GM12878 (cell line): Measurements from ENCODE around the gene RASIP1. TPM values are rescaled to one million over a fixed set of nuclear protein-coding genes. Genes with fewer than 3 reads are reported as not detected.

ENCODE experiments used
- CTCF ChIP-seq, 3 experiments: IDR thresholded peaks in 2 of 3; conservative IDR thresholded peaks in 1 of 3; 2 replicates each; pipeline ENCODE4 v1.5.1; 2011; ENCODE audit warnings: low read depth in 3 of 3, low read length in 3 of 3, mild to moderate bottlenecking in 3 of 3, control low read depth in 2 of 3, moderate library complexity in 2 of 3, inconsistent platforms in 1 of 3, mixed read lengths in 1 of 3; ENCODE audit not compliant: control insufficient read depth in 2 of 3, insufficient read depth in 1 of 3; ENCODE audit errors: extremely low read depth in 1 of 3
- HDGF ChIP-seq: fragments of 450-650 bp; IDR thresholded peaks from 2 replicates; pipeline ENCODE4 v1.6.1; 2016; ENCODE audit warnings: antibody characterized with exemption
- KAT2A ChIP-seq: conservative IDR thresholded peaks from 2 replicates; pipeline ENCODE4 v1.6.1; 2011; ENCODE audit warnings: low read depth, low read length; ENCODE audit not compliant: control insufficient read depth
- MTA3 ChIP-seq: IDR thresholded peaks from 2 replicates; pipeline ENCODE4 v1.6.1; 2012; ENCODE audit warnings: low read length, inconsistent platforms, borderline replicate concordance
- NKRF ChIP-seq: fragments of 450-650 bp; conservative IDR thresholded peaks from 2 replicates; pipeline ENCODE4 v1.6.1; 2017; ENCODE audit warnings: mild to moderate bottlenecking, moderate library complexity
- PAX8 ChIP-seq: fragments of 450-650 bp; IDR thresholded peaks from 2 replicates; pipeline ENCODE4 v1.6.1; 2017; ENCODE audit warnings: mild to moderate bottlenecking, moderate library complexity
- SKIL ChIP-seq: fragments of 450-650 bp; IDR thresholded peaks from 2 replicates; pipeline ENCODE4 v1.6.1; 2017; ENCODE audit warnings: mild to moderate bottlenecking, low read depth, inconsistent platforms; ENCODE audit not compliant: poor library complexity, severe bottlenecking
- SP1 ChIP-seq: IDR thresholded peaks from one replicate; pipeline ENCODE4 v1.6.1; 2011; ENCODE audit warnings: low read depth, low read length
- polyA plus RNA-seq, 11 experiments: library from polyadenylated mRNA; depleted of rRNA in 4 of 11; unstranded in 6 of 11; stranded (reverse) in 5 of 11; fragments of >200 nt; fragmentation: Nextera tagmentation in 4 of 11; fragmentation: Illumina TruSeq in 1 of 11; extraction: Ambion mirVana in 4 of 11; extraction: Trizol in 1 of 11; gene quantifications; 1 replicate in 1 of 11; 2 replicates in 10 of 11; pipeline versions ENCODE4 v1.2.1 to v1.2.3, GENCODE V29; 2011 to 2016; ENCODE audit warnings: inconsistent platforms in 2 of 11, missing spikeins in 2 of 11, low read depth in 1 of 11
- total RNA-seq, 4 experiments: library from RNA; depleted of rRNA in 3 of 4; stranded (reverse); fragments of >200 nt in 3 of 4; fragmentation: Illumina TruSeq in 1 of 4; extraction: Trizol in 1 of 4; gene quantifications; 2 replicates each; pipeline versions ENCODE4 v1.2.1 to v1.2.3, GENCODE V29; 2013 to 2021
- TF ChIP-seq, protein P1 (sequence below): fragments of 450-650 bp; IDR thresholded peaks from 2 replicates; pipeline ENCODE4 v1.6.1; 2014; ENCODE audit warnings: mild to moderate bottlenecking

The RASIP1 gene
- total and polyA plus RNA-seq, 10 of the 15 experiments (the other 5 are each of a cell fraction or from before 2014, with no cell fraction given): 0.08 TPM; not detected in 9

DNA sequence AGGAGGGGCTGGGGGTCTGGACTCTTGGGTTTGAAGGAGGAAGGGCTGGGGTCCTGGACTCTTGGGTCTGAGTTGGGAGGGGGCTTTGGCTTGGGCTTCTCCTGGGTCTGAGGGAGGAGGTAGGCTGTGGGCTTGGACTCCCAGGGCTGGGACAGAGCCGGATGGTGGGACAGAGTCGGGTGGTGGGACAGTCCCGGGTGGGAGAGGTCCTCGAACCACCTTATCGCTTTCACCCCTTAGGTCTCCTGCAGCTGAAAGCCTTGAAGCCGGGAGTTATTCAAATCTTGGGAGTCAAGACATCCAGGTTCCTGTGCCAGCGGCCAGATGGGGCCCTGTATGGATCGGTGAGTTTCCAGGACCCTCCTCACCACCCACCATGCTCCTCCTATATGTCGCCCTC, 16.3 kb upstream of the RASIP1 start (continued):
- no peak for TF ChIP-seq SKIL
- TF ChIP-seq HDGF: no peak
- TF ChIP-seq CTCF (IDR thresholded peaks at IDR 0.05 in 2 of 3, conservative IDR thresholded peaks at IDR 0.05 in 1 of 3; ENCODE audit: control insufficient read depth in 2 of 3, extremely low read depth in 1 of 3, insufficient read depth in 1 of 3, low read depth in 3 of 3, low read length in 3 of 3): no peak
- TF ChIP-seq, protein P1, sequence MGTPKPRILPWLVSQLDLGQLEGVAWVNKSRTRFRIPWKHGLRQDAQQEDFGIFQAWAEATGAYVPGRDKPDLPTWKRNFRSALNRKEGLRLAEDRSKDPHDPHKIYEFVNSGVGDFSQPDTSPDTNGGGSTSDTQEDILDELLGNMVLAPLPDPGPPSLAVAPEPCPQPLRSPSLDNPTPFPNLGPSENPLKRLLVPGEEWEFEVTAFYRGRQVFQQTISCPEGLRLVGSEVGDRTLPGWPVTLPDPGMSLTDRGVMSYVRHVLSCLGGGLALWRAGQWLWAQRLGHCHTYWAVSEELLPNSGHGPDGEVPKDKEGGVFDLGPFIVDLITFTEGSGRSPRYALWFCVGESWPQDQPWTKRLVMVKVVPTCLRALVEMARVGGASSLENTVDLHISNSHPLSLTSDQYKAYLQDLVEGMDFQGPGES: no peak
- TF ChIP-seq MTA3: no peak
- TF ChIP-seq PAX8: no peak
- TF ChIP-seq SP1: no peak
- no peak for TF ChIP-seq NKRF
- no peak for TF ChIP-seq KAT2A
